ENCODE measurements around the gene PRKACA.

Gene PRKACA

DNA sequence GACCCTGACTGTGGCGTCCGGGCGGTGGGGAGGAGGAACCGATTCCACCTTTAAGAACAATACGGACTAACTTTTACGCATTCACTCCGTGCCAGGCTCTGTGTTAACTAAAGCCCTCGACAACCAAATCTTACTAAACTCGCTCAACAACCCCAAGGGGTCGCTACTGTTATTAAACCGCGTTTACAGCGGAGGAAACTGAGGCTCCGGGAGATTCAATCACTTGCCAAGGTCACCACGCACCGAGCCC, 28.2 kb downstream of the PRKACA start:
- TF ChIP-seq POLR2A (IDR thresholded peaks at IDR 0.05; ENCODE audit: low read length): no peak
- DNase-seq: peak in 1 of 2 experiments; percentile 46

DNA sequence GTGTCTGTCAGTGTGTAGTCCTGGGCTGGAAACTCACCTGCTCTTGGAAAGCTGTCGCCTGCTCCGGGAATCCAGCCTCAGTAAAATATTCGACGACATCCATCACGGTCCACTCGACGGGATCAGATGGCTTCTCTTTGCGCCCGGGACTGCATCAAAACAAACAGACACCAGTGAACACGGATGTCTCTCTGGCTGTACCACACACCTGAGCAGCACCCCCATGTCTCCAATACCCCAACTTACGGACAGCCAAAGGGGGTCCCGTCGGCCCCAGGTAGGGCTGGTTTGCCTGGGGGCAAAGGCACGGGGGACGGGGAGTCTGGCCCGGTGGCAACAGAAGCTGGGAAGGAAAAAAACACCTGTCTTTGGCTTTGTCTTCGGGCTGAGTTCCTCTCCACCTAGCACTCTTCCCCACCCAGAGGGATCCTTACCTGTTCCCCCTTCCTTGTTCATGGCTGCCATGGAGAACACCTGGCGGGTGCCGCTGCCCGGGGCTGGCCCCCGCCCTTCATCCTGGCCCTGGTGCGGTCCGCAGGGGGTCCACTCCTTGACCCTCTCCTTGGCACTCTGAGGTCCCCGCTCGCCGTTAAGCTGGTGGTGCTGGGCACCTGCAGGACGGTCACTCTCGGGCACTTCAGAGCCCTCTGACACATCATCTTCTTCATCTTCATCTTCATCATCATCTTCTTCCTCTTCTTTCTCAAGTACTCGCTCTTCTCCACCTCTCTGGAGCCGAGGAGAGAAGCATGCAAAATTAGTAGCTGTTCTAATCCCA, 28.7 kb downstream of the PRKACA start:
- TF ChIP-seq POLR2A (IDR thresholded peaks at IDR 0.05; ENCODE audit: low read length) (no peak), GATA1 (IDR thresholded peaks at IDR 0.05; ENCODE audit: low read depth, low read length) (no peak)

DNA sequence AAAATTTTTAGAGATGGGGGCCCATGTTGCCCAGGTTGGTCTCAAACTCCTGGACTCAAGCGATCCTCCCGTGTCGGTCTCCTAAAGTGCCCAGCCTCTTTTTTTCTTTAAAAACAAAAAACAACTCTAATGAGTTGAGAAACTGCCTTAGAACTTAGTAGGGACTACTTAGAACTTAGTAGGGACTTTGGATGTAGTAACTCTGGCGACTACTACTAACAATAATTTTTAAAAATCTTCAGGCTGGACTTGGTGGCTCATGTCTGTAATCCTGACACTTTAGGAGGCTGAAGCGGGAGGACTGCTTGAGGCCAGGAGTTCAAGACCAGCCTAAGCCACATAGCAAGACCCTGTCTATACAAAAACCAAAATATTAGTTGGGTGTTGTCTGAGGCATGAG, 31.5 kb downstream of the PRKACA start:
- no peak for DNase-seq
- no peak for TF ChIP-seq GATA1 (IDR thresholded peaks at IDR 0.05; ENCODE audit: low read depth, low read length)
- TF ChIP-seq POLR2A (IDR thresholded peaks at IDR 0.05; ENCODE audit: low read length): no peak

More for the DNA sequence above, 28.7 kb downstream of the PRKACA start:
- DNase-seq: no peak

DNA sequence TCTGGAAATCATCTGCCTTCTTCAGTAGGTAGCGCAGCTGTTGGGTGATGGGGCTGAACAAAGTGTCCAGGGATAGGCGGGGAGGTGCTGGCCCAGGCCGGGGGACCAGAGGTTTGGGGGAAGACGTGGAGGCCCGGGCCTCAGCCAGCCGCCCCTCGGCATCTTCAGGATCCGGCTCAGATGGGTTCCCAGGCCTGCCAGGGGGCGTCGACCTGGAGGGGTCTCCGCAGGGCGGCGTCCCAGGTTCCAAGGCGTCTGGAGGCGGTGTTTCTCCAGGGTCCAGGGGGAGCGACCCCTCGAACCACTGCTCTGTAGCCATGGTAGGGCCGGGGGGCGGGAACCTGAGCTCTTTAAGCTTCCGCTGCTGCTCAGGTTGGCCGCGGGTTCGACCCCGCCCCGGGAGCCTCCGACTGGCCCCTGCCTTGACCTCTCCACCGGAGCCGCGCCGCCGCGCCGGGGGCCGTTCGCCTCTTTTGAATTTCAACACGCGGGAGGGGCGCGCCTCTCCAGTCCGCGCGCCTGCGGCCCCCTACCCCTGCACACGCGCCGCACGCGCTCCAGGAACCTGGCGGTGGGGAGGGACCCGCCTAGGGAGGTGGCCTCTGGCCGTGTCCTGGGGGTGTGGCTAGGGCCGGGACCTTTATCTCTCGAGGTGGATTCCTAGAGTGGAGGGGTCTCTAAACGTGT, 32.1 kb downstream of the PRKACA start, which contains the start of gene C19orf67:
TSS of gene C19orf67 (minus strand) at position 475 of the 687 bp plus-strand sequence. CDS start at position 319, 156 bp downstream.
- no peak for DNase-seq
- no peak for TF ChIP-seq POLR2A (IDR thresholded peaks at IDR 0.05; ENCODE audit: low read length)
- TF ChIP-seq GATA1 (IDR thresholded peaks at IDR 0.05; ENCODE audit: low read depth, low read length): no peak

DNA sequence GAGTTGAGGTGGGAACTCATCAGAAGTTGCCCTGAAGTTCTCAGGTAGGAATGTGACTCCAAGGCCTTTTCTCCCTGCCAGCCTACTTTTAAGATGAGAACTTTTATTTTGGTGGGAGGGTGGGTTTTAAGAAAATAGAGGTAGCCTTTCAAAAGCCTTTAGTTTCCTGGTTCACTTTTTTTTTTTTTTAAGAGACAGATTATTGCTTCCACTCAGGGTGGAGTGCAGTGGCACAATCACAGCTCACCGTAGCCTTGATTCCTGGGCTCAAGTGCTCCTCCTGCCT, 34.9 kb downstream of the PRKACA start:
- no peak for DNase-seq
- no peak for TF ChIP-seq GATA1 (IDR thresholded peaks at IDR 0.05; ENCODE audit: low read depth, low read length)
- no peak for TF ChIP-seq POLR2A (IDR thresholded peaks at IDR 0.05; ENCODE audit: low read length)

DNA sequence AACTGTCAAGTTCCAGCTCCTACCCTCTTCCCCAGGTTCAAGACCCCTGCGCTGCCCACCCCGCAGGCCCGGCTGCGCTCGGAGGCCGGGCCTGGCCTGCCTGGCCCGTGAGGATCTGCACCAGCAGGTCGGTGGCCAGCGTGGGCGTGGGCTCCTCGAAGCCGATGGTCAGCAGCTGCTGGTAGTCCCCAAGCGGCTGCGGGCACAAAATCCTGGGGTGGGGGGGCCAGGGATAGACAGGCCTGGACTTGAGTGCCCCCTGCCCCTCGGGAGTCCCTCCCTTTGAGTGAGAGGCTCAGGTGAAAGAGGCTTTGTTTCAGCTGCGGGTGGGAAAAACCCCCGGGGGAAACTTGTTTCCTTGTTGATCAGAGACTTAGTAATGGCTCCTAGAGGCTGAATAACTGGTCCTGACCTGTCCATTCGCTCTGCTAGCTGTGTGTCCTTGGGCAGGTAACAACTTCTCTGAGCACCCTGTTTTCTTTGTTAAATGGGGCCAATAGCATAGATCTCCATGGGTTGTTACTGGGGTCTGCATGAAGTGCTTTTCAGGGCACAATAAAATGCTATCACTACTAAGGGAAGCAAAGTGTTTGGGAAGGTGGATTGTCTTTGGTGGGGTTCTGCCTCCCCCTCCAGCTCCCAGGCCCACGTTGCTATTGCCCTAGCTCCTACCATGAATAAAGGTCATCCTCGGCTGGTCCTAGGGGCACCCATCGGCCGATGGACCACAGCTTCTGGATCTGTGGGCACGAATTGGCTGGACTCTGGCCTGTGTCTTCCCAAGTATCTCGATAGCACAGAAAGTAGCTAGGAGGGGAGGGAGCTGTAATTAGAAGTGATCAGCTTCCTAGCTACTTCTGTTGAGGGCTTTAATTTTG, 35.5 kb downstream of the PRKACA start:
- no peak for DNase-seq
- TF ChIP-seq GATA1 (IDR thresholded peaks at IDR 0.05; ENCODE audit: low read depth, low read length) (no peak), POLR2A (IDR thresholded peaks at IDR 0.05; ENCODE audit: low read length) (no peak)

DNA sequence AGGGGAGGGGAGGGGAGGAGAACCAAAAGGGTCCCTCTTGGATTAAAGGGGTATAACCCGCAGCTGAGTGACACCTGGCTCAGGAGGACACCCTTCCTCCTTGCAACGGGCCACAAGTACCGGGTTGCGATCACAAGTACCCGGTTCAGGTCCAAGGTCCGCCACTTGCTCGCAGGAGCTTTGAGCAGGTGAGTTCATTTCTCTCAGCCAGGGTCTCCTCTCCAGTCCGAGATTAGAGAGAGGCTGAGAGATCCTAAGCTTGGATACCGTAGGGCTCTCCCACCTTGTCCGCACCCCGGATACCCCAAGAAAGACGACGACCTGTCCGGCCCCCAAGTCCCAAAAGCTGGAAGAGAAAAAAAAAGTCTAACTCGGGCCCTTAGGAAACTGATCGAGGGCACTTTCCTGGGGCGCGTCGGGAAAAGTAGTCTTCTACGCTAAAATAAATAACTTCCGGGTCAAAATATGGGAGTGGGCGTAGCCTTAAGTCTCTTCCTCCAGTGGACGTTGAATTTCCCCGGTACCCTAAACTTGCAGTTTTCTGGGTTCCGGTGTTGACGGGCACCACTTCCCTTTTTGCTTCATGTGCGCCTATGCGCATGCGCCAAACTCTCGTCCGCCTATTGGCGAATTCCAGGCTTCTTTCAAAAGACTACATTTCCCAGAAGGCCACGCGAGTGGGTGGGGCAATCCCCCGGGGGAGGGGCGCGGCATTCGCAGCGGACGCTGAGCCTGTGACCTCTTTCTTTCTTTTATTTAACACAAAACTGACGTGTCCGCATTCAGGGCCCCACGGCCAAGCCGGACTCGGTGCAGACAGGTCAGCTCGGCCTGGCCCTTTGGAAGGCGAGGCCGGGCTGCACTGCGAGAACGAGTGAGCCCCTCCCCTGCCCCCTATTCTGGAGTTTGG, 36.4 kb downstream of the PRKACA start:
- DNase-seq: peak; percentile 99
- TF ChIP-seq GATA1 (IDR thresholded peaks at IDR 0.05; ENCODE audit: low read depth, low read length) (no peak), POLR2A (IDR thresholded peaks at IDR 0.05; ENCODE audit: low read length) (peak; percentile 75)

DNA sequence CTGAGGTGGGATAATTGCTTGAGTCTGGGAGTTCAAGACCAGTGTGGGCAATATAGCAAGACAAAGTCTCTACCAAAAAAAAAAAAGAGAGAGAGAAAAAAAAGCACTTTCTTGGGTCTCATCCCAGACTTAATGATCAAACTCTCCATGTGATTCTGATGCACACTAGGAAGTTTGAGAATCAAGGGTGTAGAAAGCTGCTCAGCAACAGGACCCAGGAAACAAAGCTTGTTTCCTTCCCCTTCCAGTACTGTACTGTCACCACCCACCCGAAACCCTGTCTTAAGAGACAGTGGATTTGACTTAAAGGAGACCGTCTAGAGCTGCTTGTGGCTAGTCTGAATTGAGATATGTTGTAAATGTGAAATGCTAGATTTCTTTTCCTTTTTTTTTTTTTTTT, 39.2 kb downstream of the PRKACA start:
- TF ChIP-seq POLR2A (IDR thresholded peaks at IDR 0.05; ENCODE audit: low read length) (no peak), GATA1 (IDR thresholded peaks at IDR 0.05; ENCODE audit: low read depth, low read length) (no peak)

DNA sequence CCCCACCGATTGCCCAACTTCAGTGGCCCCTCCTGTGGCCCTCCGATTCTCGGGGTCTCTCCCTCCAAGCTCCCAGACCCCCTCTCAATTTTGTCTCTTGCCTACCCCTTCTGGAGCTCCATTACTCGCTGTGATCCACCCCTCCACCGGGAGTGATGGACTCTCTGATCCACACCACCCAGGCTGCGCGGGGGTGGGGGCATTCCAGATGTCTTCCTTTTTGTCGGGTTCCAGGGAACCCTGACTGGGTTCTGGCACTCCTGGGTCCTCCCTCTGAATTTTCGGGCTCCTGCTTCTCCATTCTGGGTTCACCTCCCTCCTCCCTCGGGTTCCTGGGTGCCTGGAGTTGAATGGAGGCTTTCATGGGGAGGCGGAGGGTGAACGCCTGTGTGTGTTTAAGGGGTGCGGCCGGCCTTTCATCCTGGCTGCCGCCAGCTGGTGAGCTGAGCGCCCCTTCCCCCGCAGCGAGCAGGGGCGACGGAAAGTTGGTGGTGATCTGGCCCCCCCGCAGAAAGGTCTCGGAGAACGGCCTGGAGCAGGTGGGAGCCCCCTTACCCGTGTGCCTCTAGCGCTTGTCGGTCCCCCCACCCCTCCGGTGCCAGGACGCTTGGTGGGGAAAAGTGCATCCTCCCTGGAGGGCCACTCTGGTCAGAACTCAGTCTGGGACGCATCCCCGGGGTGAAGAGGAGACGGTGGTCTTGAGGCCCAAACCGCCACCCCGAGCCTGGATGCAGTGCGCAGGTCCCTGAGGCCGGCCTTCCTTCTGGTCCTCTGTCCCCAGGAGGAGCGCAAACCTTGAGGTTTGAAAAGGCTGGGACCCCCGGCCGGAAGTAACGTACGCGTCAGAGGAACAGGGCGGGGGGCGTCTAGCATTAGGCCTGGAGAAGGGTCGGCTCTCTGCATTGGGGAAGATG, 43.4 kb downstream of the PRKACA start:
- DNase-seq: peak; percentile 51 to 68
- TF ChIP-seq POLR2A (IDR thresholded peaks at IDR 0.05; ENCODE audit: low read length) (peak; percentile 52), GATA1 (IDR thresholded peaks at IDR 0.05; ENCODE audit: low read depth, low read length) (no peak)

More for the DNA sequence above, 39.2 kb downstream of the PRKACA start:
- DNase-seq: no peak

DNA sequence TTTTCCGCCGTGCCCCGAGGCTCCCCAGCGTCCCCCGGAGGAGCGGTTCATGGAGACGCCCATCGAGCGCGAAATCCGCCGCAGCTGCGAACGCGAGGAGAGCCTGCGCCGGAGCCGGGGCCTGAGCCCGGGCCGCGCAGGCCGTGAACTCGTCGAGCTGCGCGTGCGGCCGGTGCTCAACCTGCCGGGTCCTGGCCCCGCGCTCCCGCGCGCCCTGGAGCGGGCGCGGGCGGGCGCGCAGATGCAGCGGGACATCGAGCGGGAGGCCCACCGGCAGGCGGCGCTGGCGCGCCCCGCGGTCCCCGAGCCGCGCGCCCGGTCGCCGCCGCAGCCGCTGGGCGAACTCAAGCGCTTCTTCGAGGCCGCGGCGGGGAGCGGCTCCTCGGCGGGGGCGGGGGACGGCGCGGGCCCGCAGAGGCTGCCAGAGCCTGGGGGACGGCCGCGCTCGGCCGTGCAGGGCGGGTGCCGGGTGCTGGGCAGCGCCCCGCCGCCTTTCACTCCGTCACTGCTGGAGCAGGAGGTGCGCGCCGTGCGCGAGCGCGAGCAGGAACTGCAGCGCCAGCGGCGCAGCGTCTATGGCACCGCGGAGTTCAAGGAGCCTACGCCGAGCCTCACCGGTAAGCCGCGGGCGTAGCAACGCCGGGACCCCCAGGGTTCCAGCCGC, 44.2 kb downstream of the PRKACA start:
- DNase-seq: peak; percentile 89 to 94
- peak; percentile 74 for TF ChIP-seq POLR2A (IDR thresholded peaks at IDR 0.05; ENCODE audit: low read length)
- no peak for TF ChIP-seq GATA1 (IDR thresholded peaks at IDR 0.05; ENCODE audit: low read depth, low read length)

DNA sequence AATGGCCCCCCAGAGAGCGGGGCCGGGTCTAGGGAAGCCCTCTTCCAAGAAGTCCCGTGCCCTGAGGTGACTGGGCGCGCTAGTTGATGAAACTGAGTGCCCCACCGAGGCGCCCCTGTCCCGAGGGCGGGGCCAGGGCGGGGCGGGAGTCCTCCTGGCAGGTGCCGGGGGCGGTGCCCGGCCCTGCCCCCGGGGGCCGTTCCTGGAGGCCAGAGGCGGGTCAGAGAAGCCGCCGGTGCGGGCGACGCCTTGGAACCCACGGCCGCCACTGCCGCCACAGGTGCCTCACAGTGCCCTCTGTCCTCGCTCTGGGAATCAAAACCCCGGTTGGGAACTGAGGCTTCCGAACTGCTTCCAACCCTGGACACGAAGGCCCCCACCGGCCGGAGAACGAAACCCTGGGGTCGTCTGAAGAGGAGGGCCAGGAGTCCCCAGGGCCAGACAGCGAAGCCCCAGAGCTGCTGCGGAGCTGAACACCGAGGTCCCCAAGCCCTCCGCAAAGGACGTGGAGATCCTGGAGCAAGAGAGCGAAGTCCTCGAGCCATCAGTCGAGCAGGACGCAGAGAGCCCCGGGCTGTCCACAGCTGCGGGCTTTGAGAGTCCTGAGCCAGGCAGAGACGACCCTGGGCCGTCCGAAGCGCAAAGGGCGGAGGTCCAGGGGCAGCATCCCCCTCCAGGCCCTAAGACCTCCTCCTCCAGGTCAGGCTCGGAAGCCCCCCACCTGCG, 44.9 kb downstream of the PRKACA start, which contains the start of gene MISP3:
TSS of gene MISP3 (plus strand) at position 252 of the 726 bp plus-strand sequence. CDS start 524 bp downstream, outside the sequence.
- no peak for TF ChIP-seq GATA1 (IDR thresholded peaks at IDR 0.05; ENCODE audit: low read depth, low read length)
- TF ChIP-seq POLR2A (IDR thresholded peaks at IDR 0.05; ENCODE audit: low read length): no peak
- DNase-seq: peak; percentile 67 to 73

Data from erythroblast (primary cell).